AG09309 (cell line): ENCODE measurements around the gene DDX51.
"Not testable (repeated sequence)": the region's sequence is repeated elsewhere in the genome, so short reads cannot be mapped to it uniquely, and the experiment has no call there.

ENCODE experiments used
- DNase-seq: peaks from one replicate; pipeline ENCODE4 v3.0.0-alpha.2; 2010; ENCODE audit warnings: low read depth
- H3K4me3 ChIP-seq: 2 replicates; pipeline ENCODE4 v1.5.1; 2011; ENCODE audit warnings: mild to moderate bottlenecking, low read depth, low read length, moderate library complexity; ENCODE audit not compliant: control insufficient read depth
- TF ChIP-seq, protein P1 (sequence below): IDR thresholded peaks from 2 replicates; pipeline ENCODE4 v1.5.1; 2011; ENCODE audit warnings: mild to moderate bottlenecking, low read depth, low read length, inconsistent platforms; ENCODE audit not compliant: insufficient read depth, control insufficient read depth; ENCODE audit errors: missing control alignments

DDX51 gene

GRCh38 chr12:132152953-132153352, 8.8 kb upstream of the DDX51 start:
- no peak for DNase-seq
- TF ChIP-seq, protein P1, sequence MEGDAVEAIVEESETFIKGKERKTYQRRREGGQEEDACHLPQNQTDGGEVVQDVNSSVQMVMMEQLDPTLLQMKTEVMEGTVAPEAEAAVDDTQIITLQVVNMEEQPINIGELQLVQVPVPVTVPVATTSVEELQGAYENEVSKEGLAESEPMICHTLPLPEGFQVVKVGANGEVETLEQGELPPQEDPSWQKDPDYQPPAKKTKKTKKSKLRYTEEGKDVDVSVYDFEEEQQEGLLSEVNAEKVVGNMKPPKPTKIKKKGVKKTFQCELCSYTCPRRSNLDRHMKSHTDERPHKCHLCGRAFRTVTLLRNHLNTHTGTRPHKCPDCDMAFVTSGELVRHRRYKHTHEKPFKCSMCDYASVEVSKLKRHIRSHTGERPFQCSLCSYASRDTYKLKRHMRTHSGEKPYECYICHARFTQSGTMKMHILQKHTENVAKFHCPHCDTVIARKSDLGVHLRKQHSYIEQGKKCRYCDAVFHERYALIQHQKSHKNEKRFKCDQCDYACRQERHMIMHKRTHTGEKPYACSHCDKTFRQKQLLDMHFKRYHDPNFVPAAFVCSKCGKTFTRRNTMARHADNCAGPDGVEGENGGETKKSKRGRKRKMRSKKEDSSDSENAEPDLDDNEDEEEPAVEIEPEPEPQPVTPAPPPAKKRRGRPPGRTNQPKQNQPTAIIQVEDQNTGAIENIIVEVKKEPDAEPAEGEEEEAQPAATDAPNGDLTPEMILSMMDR: no peak
- no peak overlapping the region for H3K4me3 ChIP-seq

DNA sequence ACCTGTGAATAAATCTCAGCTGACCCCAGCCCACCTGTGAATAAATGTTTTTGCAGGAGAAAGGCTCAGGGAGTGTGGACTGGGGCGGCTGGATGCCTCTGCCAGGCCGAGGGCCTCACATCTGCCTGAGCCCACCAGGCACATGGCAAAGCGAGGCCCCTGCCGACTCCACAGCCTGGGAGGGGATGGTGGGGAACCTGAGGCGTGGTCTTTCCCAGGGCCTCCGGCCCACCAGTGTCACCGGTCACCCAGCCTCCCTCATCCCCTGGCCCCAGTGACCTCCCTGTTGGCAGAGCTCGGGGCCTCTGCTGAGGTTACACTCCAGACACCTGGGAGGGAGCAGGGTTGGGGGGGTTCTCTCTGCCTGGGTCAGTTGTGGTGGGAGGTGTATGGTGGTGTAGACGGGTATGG, 8.3 kb upstream of the DDX51 start:
- DNase-seq: no peak
- TF ChIP-seq, protein P1: no peak
- H3K4me3 ChIP-seq: no peak overlapping the region

DNA sequence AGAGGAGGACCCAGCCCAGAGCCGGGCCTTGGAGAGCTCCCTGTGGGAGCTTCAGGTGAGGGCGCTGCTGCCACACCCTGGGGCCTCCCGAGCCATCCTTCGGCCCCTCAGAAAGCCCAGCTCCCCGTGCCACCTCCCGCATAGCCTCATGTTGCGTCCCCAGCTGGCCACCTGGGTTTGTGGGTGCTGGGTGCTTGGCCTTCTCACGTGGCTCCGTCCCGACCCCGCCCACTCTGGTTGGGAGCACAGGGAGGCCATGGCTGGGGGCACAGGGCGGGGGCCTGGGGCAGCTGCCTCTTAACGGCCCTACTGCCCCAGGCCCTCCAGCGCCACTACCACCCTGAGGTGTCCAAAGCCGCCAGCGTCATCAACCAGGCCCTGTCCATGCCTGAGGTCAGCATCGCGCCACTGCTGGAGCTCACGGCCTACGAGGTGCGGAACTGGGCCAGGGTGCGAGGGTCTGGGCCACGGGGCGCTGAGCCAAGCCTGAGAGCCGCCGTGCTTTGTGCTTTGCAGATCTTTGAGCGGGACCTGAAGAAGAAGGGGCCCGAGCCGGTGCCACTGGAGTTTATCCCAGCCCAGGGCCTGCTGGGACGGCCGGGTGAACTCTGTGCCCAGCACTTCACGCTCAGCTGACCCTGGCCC, 7.8 kb upstream of the DDX51 start:
- TF ChIP-seq, protein P1: no peak

GRCh38 chr12:132151145-132151765, 7.1 kb upstream of the DDX51 start:
- H3K4me3 ChIP-seq: no peak overlapping the region
- TF ChIP-seq, protein P1: no peak
- no peak for DNase-seq

More for the DNA sequence above, 7.8 kb upstream of the DDX51 start:
- no peak for DNase-seq
- H3K4me3 ChIP-seq: no peak overlapping the region

- TF ChIP-seq, protein P1: no peak
- H3K4me3 ChIP-seq: no peak overlapping the region
Observed at GRCh38 chr12:132150780-132151144, 6.6 kb upstream of the DDX51 start.

GRCh38 chr12:132149526-132149925, 5.4 kb upstream of the DDX51 start:
- not testable (repeated sequence) for H3K4me3 ChIP-seq, DNase-seq

More at GRCh38 chr12:132150780-132151144, 6.6 kb upstream of the DDX51 start:
- no peak for DNase-seq

- TF ChIP-seq, protein P1: no peak
- DNase-seq: no peak
- H3K4me3 ChIP-seq: no peak overlapping the region
Observed at GRCh38 chr12:132148368-132149045, 4.4 kb upstream of the DDX51 start.
